ENCODE results near the gene RBM25. TPM values are rescaled to one million over a fixed set of nuclear protein-coding genes. Genes with fewer than 3 reads are reported as not detected.
"Not testable (repeated sequence)": the region's sequence is repeated elsewhere in the genome, so short reads cannot be mapped to it uniquely, and the experiment has no call there.

The RBM25 gene
- total and polyA plus RNA-seq, 7 experiments from 2014 or later = 43.0 to 168 (median 130) TPM

DNA sequence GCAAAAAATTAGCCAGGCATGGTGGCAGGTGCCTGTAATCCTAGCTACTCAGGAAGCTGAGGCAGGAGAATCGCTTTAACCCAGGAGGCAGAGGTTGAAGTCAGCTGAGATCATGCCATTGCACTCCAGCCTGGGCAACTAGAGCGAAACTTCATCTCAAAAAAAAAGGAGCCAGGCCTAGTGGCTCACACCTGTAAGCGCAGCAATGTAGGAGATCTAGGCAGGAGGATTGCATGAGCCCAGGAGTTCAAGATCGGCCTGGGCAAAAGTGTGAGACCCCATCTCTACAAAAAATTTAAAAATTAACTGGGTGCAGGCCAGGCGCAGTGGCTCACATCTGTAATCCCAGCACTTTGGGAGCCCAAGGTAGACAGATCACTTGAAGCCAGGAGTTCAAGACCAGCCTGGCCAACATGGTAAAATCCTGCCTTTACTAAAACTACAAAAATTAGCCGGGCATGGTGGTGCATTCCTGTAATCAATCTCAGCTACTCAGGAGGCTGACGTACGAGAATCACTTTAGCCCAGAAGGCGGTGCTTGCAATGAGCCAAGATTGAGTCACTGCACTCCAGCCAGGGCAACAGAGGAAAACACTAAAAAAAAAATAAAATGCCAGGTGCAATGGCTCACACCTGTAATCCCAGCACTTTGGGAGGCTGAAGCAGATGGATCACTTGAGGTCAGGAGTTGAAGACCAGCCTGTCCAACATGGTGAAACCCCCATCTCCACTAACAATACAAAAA, 21.5 kb upstream of the RBM25 start:
- H3K4me1 Mint-ChIP-seq; H3K4me3 Mint-ChIP-seq; intact Hi-C loops (cut with micrococcal nuclease); H3K27ac ChIP-seq (ENCODE audit: low read depth, low read length); H3K4me1 ChIP-seq (ENCODE audit: control insufficient read depth in 2 of 2, insufficient read depth in 2 of 2, low read length in 2 of 2); H3K4me3 ChIP-seq (ENCODE audit: low read length); H3K27me3 ChIP-seq (ENCODE audit: control insufficient read depth in 2 of 2, insufficient read depth in 2 of 2, low read length in 2 of 2); H3K9me3 ChIP-seq (ENCODE audit: control insufficient read depth in 2 of 3, low read length in 3 of 3); H3K36me3 Mint-ChIP-seq; H3K9me3 Mint-ChIP-seq; DNase-seq; H3K27me3 Mint-ChIP-seq; ATAC-seq; H3K36me3 ChIP-seq (ENCODE audit: control insufficient read depth in 2 of 3, insufficient read depth in 3 of 3, low read length in 3 of 3); CTCF ChIA-PET; H3K27ac Mint-ChIP-seq: not testable (repeated sequence)
- POLR2A ChIA-PET = interaction anchor here (0.7 kb wide), 1 partner anchor 1449 kb away, joined by 4 read pairs; no protein-coding TSS in a partner anchor

GRCh38 chr14:73047808-73048207, 10.5 kb upstream of the RBM25 start:
- no peak for ATAC-seq
- Histone ChIP-seq H3K9me3 (ENCODE audit: control insufficient read depth in 2 of 3, low read length in 3 of 3) (no peaks in the 10 kb centered on the region), H3K27ac (ENCODE audit: low read depth, low read length) (no peak overlapping the region), H3K36me3 (ENCODE audit: control insufficient read depth in 2 of 3, insufficient read depth in 3 of 3, low read length in 3 of 3) (no peaks in the 10 kb centered on the region), H3K27me3 (ENCODE audit: control insufficient read depth in 2 of 2, insufficient read depth in 2 of 2, low read length in 2 of 2) (no peaks in the 10 kb centered on the region), H3K4me3 (ENCODE audit: low read length) (no peak overlapping the region), H3K4me1 (ENCODE audit: control insufficient read depth in 2 of 2, insufficient read depth in 2 of 2, low read length in 2 of 2) (no peaks in the 10 kb centered on the region)
- intact Hi-C loops (cut with micrococcal nuclease) = no loop called here
- DNase-seq = no peak
- no peaks in the 10 kb centered on the region for H3K9me3 Mint-ChIP-seq
- H3K27ac Mint-ChIP-seq = no peak overlapping the region
- H3K4me3 Mint-ChIP-seq = no peak overlapping the region
- POLR2A ChIA-PET = interaction anchor here (4.0 kb wide), 1 partner anchor 11 kb away, joined by 19 read pairs; the partner anchor contains the start of gene RBM25
- H3K27me3 Mint-ChIP-seq = peaks cover 0 to 2% (median 0%) of the 10 kb centered on the region in 5 donors
- no peaks in the 10 kb centered on the region for H3K4me1 Mint-ChIP-seq
- CTCF ChIA-PET = no interaction called here
- no peaks in the 10 kb centered on the region for H3K36me3 Mint-ChIP-seq

DNA sequence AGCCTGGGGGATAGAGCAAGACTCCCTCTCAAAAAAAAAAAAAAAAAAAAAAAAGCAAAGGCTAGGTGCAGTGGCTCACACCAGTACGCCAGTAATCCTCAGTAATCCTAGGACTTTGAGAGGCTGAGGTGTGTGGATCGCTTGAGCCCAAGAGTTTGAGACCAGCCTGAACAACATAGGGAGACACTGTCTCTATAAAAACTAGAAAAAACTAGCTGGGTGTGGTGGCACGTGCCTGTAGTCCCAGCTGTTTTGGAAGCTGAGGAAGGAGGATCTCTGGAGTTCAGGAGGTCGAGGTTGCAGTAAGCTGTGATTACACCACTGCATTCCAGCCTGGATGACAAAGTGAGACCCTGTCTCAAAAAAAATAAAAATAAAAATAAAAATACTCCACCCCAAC, 8.9 kb upstream of the RBM25 start:
- no peaks in the 10 kb centered on the region for H3K4me1 ChIP-seq (ENCODE audit: control insufficient read depth in 2 of 2, insufficient read depth in 2 of 2, low read length in 2 of 2)
- H3K27ac ChIP-seq (ENCODE audit: low read depth, low read length) = no peak overlapping the region
- no peaks in the 10 kb centered on the region for H3K9me3 ChIP-seq (ENCODE audit: control insufficient read depth in 2 of 3, low read length in 3 of 3)
- peaks cover 0 to 2% (median 0%) of the 10 kb centered on the region in 5 donors for H3K27me3 Mint-ChIP-seq
- no peaks in the 10 kb centered on the region for H3K36me3 ChIP-seq (ENCODE audit: control insufficient read depth in 2 of 3, insufficient read depth in 3 of 3, low read length in 3 of 3)
- no peak overlapping the region for H3K4me3 ChIP-seq (ENCODE audit: low read length)
- ChIA-PET CTCF (interaction anchor here (0.7 kb wide), 1 partner anchor 425 kb away, joined by 4 read pairs; no protein-coding TSS in a partner anchor), POLR2A (interaction anchor here (4.0 kb wide), 1 partner anchor 9 kb away, joined by 19 read pairs; the partner anchor contains the start of gene RBM25)
- ATAC-seq (no peak), DNase-seq (no peak)
- no peaks in the 10 kb centered on the region for H3K36me3 Mint-ChIP-seq
- H3K4me1 Mint-ChIP-seq = no peaks in the 10 kb centered on the region
- intact Hi-C loops (cut with micrococcal nuclease) = no loop called here
- no peaks in the 10 kb centered on the region for H3K27me3 ChIP-seq (ENCODE audit: control insufficient read depth in 2 of 2, insufficient read depth in 2 of 2, low read length in 2 of 2)
- no peaks in the 10 kb centered on the region for H3K9me3 Mint-ChIP-seq
- no peak overlapping the region for H3K4me3 Mint-ChIP-seq
- no peak overlapping the region for H3K27ac Mint-ChIP-seq

- no peaks in the 10 kb centered on the region for H3K9me3 Mint-ChIP-seq
- ATAC-seq (no peak), DNase-seq (no peak)
- no peak overlapping the region for H3K4me3 ChIP-seq (ENCODE audit: low read length)
- no peaks in the 10 kb centered on the region for H3K9me3 ChIP-seq (ENCODE audit: control insufficient read depth in 2 of 3, low read length in 3 of 3)
- CTCF ChIA-PET = no interaction called here
- H3K27ac Mint-ChIP-seq = no peak overlapping the region
- peaks cover 0 to 4% (median 3%) of the 10 kb centered on the region in 5 donors for H3K36me3 Mint-ChIP-seq
- intact Hi-C loops (cut with micrococcal nuclease) = loop anchor here in 1 of 2 donors (5.0 to 10.0 kb wide), 4 partner anchors 590 to 1440 kb away; partner anchors contain the start of genes DNAL1, ISCA2, NPC2 and PNMA1
- peaks cover 0 to 16% (median 12%) of the 10 kb centered on the region in 7 donors for H3K4me1 Mint-ChIP-seq
- H3K36me3 ChIP-seq (ENCODE audit: control insufficient read depth in 2 of 3, insufficient read depth in 3 of 3, low read length in 3 of 3) = peaks cover 0 to 5% (median 0%) of the 10 kb centered on the region in 3 experiments
- H3K4me3 Mint-ChIP-seq = peak overlapping the region in 1 of 10 donors; percentile 40
- H3K27me3 ChIP-seq (ENCODE audit: control insufficient read depth in 2 of 2, insufficient read depth in 2 of 2, low read length in 2 of 2) = no peaks in the 10 kb centered on the region
- POLR2A ChIA-PET = no interaction called here
- peaks cover 13 to 15% of the 10 kb centered on the region in 2 donors for H3K4me1 ChIP-seq (ENCODE audit: control insufficient read depth in 2 of 2, insufficient read depth in 2 of 2, low read length in 2 of 2)
- no peak overlapping the region for H3K27ac ChIP-seq (ENCODE audit: low read depth, low read length)
- no peaks in the 10 kb centered on the region for H3K27me3 Mint-ChIP-seq
Measured at GRCh38 chr14:73055251-73055650, 3.1 kb upstream of the RBM25 start.

DNA sequence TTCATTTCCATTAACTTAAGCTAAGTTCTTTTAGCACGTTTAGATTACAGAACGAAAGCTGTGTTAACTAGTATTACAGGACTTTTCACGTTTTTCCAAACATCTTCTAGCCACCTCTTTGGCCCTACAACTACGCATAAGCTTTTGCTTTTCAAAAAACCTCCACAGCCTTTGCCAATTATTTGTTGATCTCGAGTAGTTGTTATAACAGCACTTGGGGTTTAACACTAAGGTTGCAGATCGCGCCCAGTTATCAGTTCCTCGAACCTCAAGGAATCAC, 450 bp upstream of the RBM25 start:
- Histone ChIP-seq H3K27ac (ENCODE audit: low read depth, low read length) (peak overlapping the region; percentile 92), H3K4me1 (ENCODE audit: control insufficient read depth in 2 of 2, insufficient read depth in 2 of 2, low read length in 2 of 2) (peaks cover 29 to 34% of the 10 kb centered on the region in 2 donors), H3K9me3 (ENCODE audit: control insufficient read depth in 2 of 3, low read length in 3 of 3) (no peaks in the 10 kb centered on the region), H3K36me3 (ENCODE audit: control insufficient read depth in 2 of 3, insufficient read depth in 3 of 3, low read length in 3 of 3) (peaks cover 0 to 9% (median 0%) of the 10 kb centered on the region in 3 experiments), H3K4me3 (ENCODE audit: low read length) (peak overlapping the region; percentile 77), H3K27me3 (ENCODE audit: control insufficient read depth in 2 of 2, insufficient read depth in 2 of 2, low read length in 2 of 2) (no peaks in the 10 kb centered on the region)
- CTCF ChIA-PET = interaction anchor here (0.6 to 1.7 kb wide), 3 partner anchors 31 to 775 kb away, joined by 3 read pairs; partner anchors contain the start of gene ZFYVE1
- POLR2A ChIA-PET = interaction anchor here (0.6 to 3.6 kb wide), 17 partner anchors 9 to 1435 kb away, joined by 3 to 55 read pairs (median 5); partner anchors contain the start of genes ACOT2, ISCA2, NPC2 and PSEN1
- DNase-seq (no peak), ATAC-seq (no peak)
- Mint-ChIP-seq H3K4me3 (no peak overlapping the region), H3K36me3 (peaks cover 0 to 11% (median 3%) of the 10 kb centered on the region in 5 donors), H3K9me3 (no peaks in the 10 kb centered on the region), H3K4me1 (peaks cover 17 to 41% (median 27%) of the 10 kb centered on the region in 7 donors), H3K27ac (no peak overlapping the region), H3K27me3 (no peaks in the 10 kb centered on the region)
- intact Hi-C loops (cut with micrococcal nuclease) = loop anchor here (1.0 to 10.0 kb wide), 17 partner anchors 31 to 1738 kb away; partner anchors contain the start of genes ABCD4 (in 2 of the 2), DPF3 (in 2 of the 2), NUMB (in 2 of the 2) and PSEN1 (in 2 of the 2)

DNA sequence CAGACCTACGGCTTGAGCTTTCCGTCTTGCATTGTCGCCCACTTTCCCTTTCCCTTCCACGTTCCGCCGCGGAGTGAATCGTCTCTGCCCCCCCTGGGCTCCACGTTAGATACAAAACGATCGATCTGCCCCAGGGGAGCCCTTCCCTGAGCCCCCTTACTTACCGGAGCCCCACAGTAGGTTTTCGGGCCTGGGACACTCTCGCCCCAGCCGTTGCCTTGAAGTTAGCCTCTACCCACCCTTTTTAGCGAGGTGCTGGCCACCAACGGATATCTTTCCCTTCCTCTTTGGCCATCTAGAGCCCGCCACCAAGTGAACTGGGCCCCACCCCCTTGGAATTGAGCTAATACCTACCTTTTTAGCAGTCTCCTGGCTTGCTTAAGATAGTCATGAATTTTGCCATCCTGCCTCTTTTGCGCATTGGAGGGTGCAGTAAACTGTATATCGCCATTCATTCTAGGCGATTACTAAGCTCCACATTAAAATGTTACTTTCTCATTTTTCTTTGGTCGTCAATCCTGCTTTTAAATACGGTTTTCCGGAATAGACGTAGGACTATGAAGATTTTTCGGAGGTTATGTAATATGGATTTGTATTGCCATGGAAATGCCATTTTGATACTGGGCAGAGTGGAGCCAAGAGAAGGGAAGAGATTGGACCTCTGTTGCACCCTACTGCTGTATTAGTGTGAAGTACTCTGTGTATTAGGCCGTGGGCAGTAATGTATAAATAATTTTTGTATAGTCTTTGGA, 764 bp downstream of the RBM25 start:
- H3K4me3 ChIP-seq (ENCODE audit: low read length) = peak overlapping the region; percentile 77
- H3K27ac Mint-ChIP-seq = no peak overlapping the region
- H3K27me3 Mint-ChIP-seq = no peaks in the 10 kb centered on the region
- H3K27ac ChIP-seq (ENCODE audit: low read depth, low read length) = peak overlapping the region; percentile 92
- peaks cover 0 to 9% (median 0%) of the 10 kb centered on the region in 3 experiments for H3K36me3 ChIP-seq (ENCODE audit: control insufficient read depth in 2 of 3, insufficient read depth in 3 of 3, low read length in 3 of 3)
- no peak for ATAC-seq
- CTCF ChIA-PET = interaction anchor here (1.4 to 1.7 kb wide), 2 partner anchors 32 to 33 kb away, joined by 3 read pairs; partner anchors contain the start of gene ZFYVE1
- POLR2A ChIA-PET = interaction anchor here (0.5 to 3.6 kb wide), 25 partner anchors 10 to 1434 kb away, joined by 3 to 55 read pairs (median 5); partner anchors contain the start of genes ISCA2, NPC2, NUMB and PSEN1
- no peaks in the 10 kb centered on the region for H3K9me3 ChIP-seq (ENCODE audit: control insufficient read depth in 2 of 3, low read length in 3 of 3)
- DNase-seq = no peak
- H3K4me3 Mint-ChIP-seq = no peak overlapping the region
- peaks cover 30 to 43% of the 10 kb centered on the region in 2 donors for H3K4me1 ChIP-seq (ENCODE audit: control insufficient read depth in 2 of 2, insufficient read depth in 2 of 2, low read length in 2 of 2)
- peaks cover 5 to 16% (median 8%) of the 10 kb centered on the region in 5 donors for H3K36me3 Mint-ChIP-seq
- H3K27me3 ChIP-seq (ENCODE audit: control insufficient read depth in 2 of 2, insufficient read depth in 2 of 2, low read length in 2 of 2) = no peaks in the 10 kb centered on the region
- peaks cover 26 to 53% (median 37%) of the 10 kb centered on the region in 7 donors for H3K4me1 Mint-ChIP-seq
- no peaks in the 10 kb centered on the region for H3K9me3 Mint-ChIP-seq
- intact Hi-C loops (cut with micrococcal nuclease) = loop anchor here (1.0 to 10.0 kb wide), 17 partner anchors 32 to 1739 kb away; partner anchors contain the start of genes ABCD4 (in 2 of the 2), DPF3 (in 2 of the 2), NUMB (in 2 of the 2) and PSEN1 (in 2 of the 2)

All from naive thymus-derived CD4-positive, alpha-beta T cell (primary cell).